ENCODE results near the gene CNTNAP3B.
"Not testable (repeated sequence)": the region's sequence is repeated elsewhere in the genome, so short reads cannot be mapped to it uniquely, and the experiment has no call there.

The CNTNAP3B gene

GRCh38 chr9:42129073-42129729, at the start of gene CNTNAP3B:
TSS of gene CNTNAP3B (minus strand) at chr9:42129426. CDS start at chr9:42129094, 332 bp downstream.
- DNase-seq (ENCODE audit: low read depth) = not testable (repeated sequence)

GRCh38 chr9:42160299-42160698, 31.1 kb upstream of the CNTNAP3B start:
- not testable (repeated sequence) for DNase-seq (ENCODE audit: low read depth)

- DNase-seq (ENCODE audit: low read depth) = not testable (repeated sequence)
Measured at GRCh38 chr9:42127056-42127841, 2.0 kb downstream of the CNTNAP3B start.

GRCh38 chr9:42121007-42121406, 8.2 kb downstream of the CNTNAP3B start:
- DNase-seq (ENCODE audit: low read depth) = not testable (repeated sequence)

GRCh38 chr9:42095929-42096328, 33.3 kb downstream of the CNTNAP3B start:
- not testable (repeated sequence) for DNase-seq (ENCODE audit: low read depth)

- not testable (repeated sequence) for DNase-seq (ENCODE audit: low read depth)
Measured at GRCh38 chr9:42084559-42084952, 44.7 kb downstream of the CNTNAP3B start.

- DNase-seq (ENCODE audit: low read depth) = not testable (repeated sequence)
Measured at GRCh38 chr9:42083877-42084558, 45.2 kb downstream of the CNTNAP3B start.

- DNase-seq (ENCODE audit: low read depth) = not testable (repeated sequence)
Measured at GRCh38 chr9:42080376-42080775, 48.9 kb downstream of the CNTNAP3B start.

GRCh38 chr9:42074868-42075267, 54.4 kb downstream of the CNTNAP3B start:
- DNase-seq (ENCODE audit: low read depth) = not testable (repeated sequence)

- not testable (repeated sequence) for DNase-seq (ENCODE audit: low read depth)
Measured at GRCh38 chr9:42071026-42071425, 58.2 kb downstream of the CNTNAP3B start.

GRCh38 chr9:42070035-42070799, 59.0 kb downstream of the CNTNAP3B start:
- not testable (repeated sequence) for DNase-seq (ENCODE audit: low read depth)

GRCh38 chr9:42053874-42054273, 75.4 kb downstream of the CNTNAP3B start:
- DNase-seq (ENCODE audit: low read depth) = not testable (repeated sequence)

- DNase-seq (ENCODE audit: low read depth) = not testable (repeated sequence)
Measured at GRCh38 chr9:42050701-42051100, 78.5 kb downstream of the CNTNAP3B start.

GRCh38 chr9:42044422-42045010, 84.7 kb downstream of the CNTNAP3B start:
- DNase-seq (ENCODE audit: low read depth) = not testable (repeated sequence)

GRCh38 chr9:42033541-42033940, 95.7 kb downstream of the CNTNAP3B start:
- DNase-seq (ENCODE audit: low read depth) = not testable (repeated sequence)

GRCh38 chr9:42020639-42021038, 108.6 kb downstream of the CNTNAP3B start:
- DNase-seq (ENCODE audit: low read depth) = not testable (repeated sequence)

- DNase-seq (ENCODE audit: low read depth) = not testable (repeated sequence)
Measured at GRCh38 chr9:42018220-42018922, 110.9 kb downstream of the CNTNAP3B start.

- DNase-seq (ENCODE audit: low read depth) = not testable (repeated sequence)
Measured at GRCh38 chr9:42014317-42014716, 114.9 kb downstream of the CNTNAP3B start.

GRCh38 chr9:41991607-41992006, 137.6 kb downstream of the CNTNAP3B start:
- not testable (repeated sequence) for DNase-seq (ENCODE audit: low read depth)

GRCh38 chr9:41980271-41980670, 149.0 kb downstream of the CNTNAP3B start:
- DNase-seq (ENCODE audit: low read depth) = not testable (repeated sequence)
